Measurements from ENCODE around the gene NCKAP5. TPM values are rescaled to one million over a fixed set of nuclear protein-coding genes. Genes with fewer than 3 reads are reported as not detected.

NCKAP5 gene
- total RNA-seq, 2 donors from 2014 or later: not detected

GRCh38 chr2:132757002-132757589, 811.2 kb downstream of the NCKAP5 start:
- DNase-seq (ENCODE audit: low spot score in 2 of 2): no peak
- no peaks in the 10 kb centered on the region for H3K36me3 Mint-ChIP-seq
- ATAC-seq: no peak
- H3K27ac Mint-ChIP-seq: no peak overlapping the region
- H3K9me3 Mint-ChIP-seq: peaks cover 12 to 13% of the 10 kb centered on the region in 2 donors

- Mint-ChIP-seq H3K36me3 (no peaks in the 10 kb centered on the region), H3K27ac (no peak overlapping the region), H3K9me3 (peaks cover 13 to 17% of the 10 kb centered on the region in 2 donors)
- ATAC-seq: no peak
- DNase-seq (ENCODE audit: low spot score in 2 of 2): no peak
These were observed 813.3 kb downstream of the NCKAP5 start for GRCh38 chr2:132754867-132755472.

- DNase-seq (ENCODE audit: low spot score in 2 of 2) (no peak), ATAC-seq (no peak)
- H3K36me3 Mint-ChIP-seq: no peaks in the 10 kb centered on the region
- no peak overlapping the region for H3K27ac Mint-ChIP-seq
- H3K9me3 Mint-ChIP-seq: peaks cover 13 to 17% of the 10 kb centered on the region in 2 donors
These were observed 813.9 kb downstream of the NCKAP5 start for GRCh38 chr2:132754392-132754791.

- no peaks in the 10 kb centered on the region for H3K36me3 Mint-ChIP-seq
- peaks cover 13 to 14% of the 10 kb centered on the region in 2 donors for H3K9me3 Mint-ChIP-seq
- ATAC-seq (no peak), DNase-seq (ENCODE audit: low spot score in 2 of 2) (no peak)
- no peak overlapping the region for H3K27ac Mint-ChIP-seq
These were observed 815.6 kb downstream of the NCKAP5 start for GRCh38 chr2:132752421-132753206.

- no peak overlapping the region for H3K27ac Mint-ChIP-seq
These were observed 816.4 kb downstream of the NCKAP5 start for GRCh38 chr2:132751836-132752235.

GRCh38 chr2:132750606-132751005, 817.7 kb downstream of the NCKAP5 start:
- Mint-ChIP-seq H3K36me3 (no peaks in the 10 kb centered on the region), H3K9me3 (peaks cover 13 to 19% of the 10 kb centered on the region in 2 donors), H3K27ac (no peak overlapping the region)
- no peak for ATAC-seq
- no peak for DNase-seq (ENCODE audit: low spot score in 2 of 2)

More at GRCh38 chr2:132751836-132752235, 816.4 kb downstream of the NCKAP5 start:
- H3K9me3 Mint-ChIP-seq: peaks cover 13 to 19% of the 10 kb centered on the region in 2 donors
- H3K36me3 Mint-ChIP-seq: no peaks in the 10 kb centered on the region
- no peak for DNase-seq (ENCODE audit: low spot score in 2 of 2)
- no peak for ATAC-seq

GRCh38 chr2:132747046-132747445, 821.2 kb downstream of the NCKAP5 start:
- H3K9me3 Mint-ChIP-seq: peaks cover 10 to 16% of the 10 kb centered on the region in 2 donors
- ATAC-seq (no peak), DNase-seq (ENCODE audit: low spot score in 2 of 2) (no peak)
- H3K36me3 Mint-ChIP-seq: no peaks in the 10 kb centered on the region
- H3K27ac Mint-ChIP-seq: no peak overlapping the region

- DNase-seq (ENCODE audit: low spot score in 2 of 2) (no peak), ATAC-seq (no peak)
- Mint-ChIP-seq H3K27ac (no peak overlapping the region), H3K9me3 (peaks cover 10 to 14% of the 10 kb centered on the region in 2 donors), H3K36me3 (no peaks in the 10 kb centered on the region)
These were observed 826.5 kb downstream of the NCKAP5 start for GRCh38 chr2:132741754-132742153.

GRCh38 chr2:132740081-132740720, 828.1 kb downstream of the NCKAP5 start:
- H3K27ac Mint-ChIP-seq: no peak overlapping the region
- DNase-seq (ENCODE audit: low spot score in 2 of 2) (no peak), ATAC-seq (no peak)
- no peaks in the 10 kb centered on the region for H3K36me3 Mint-ChIP-seq
- H3K9me3 Mint-ChIP-seq: peaks cover 14 to 18% of the 10 kb centered on the region in 2 donors

GRCh38 chr2:132738223-132738622, 830.0 kb downstream of the NCKAP5 start:
- H3K9me3 Mint-ChIP-seq: peaks cover 12 to 21% of the 10 kb centered on the region in 2 donors
- ATAC-seq (no peak), DNase-seq (ENCODE audit: low spot score in 2 of 2) (no peak)
- no peaks in the 10 kb centered on the region for H3K36me3 Mint-ChIP-seq
- no peak overlapping the region for H3K27ac Mint-ChIP-seq

- ATAC-seq (no peak), DNase-seq (ENCODE audit: low spot score in 2 of 2) (no peak)
- Mint-ChIP-seq H3K36me3 (no peaks in the 10 kb centered on the region), H3K27ac (no peak overlapping the region), H3K9me3 (peaks cover 7 to 15% of the 10 kb centered on the region in 2 donors)
These were observed 832.2 kb downstream of the NCKAP5 start for GRCh38 chr2:132736059-132736458.

- ATAC-seq: no peak
- Mint-ChIP-seq H3K36me3 (no peaks in the 10 kb centered on the region), H3K27ac (no peak overlapping the region), H3K9me3 (peaks cover 7 to 14% of the 10 kb centered on the region in 2 donors)
- no peak for DNase-seq (ENCODE audit: low spot score in 2 of 2)
These were observed 833.3 kb downstream of the NCKAP5 start for GRCh38 chr2:132734961-132735360.

GRCh38 chr2:132733094-132733493, 835.2 kb downstream of the NCKAP5 start:
- Mint-ChIP-seq H3K36me3 (no peaks in the 10 kb centered on the region), H3K27ac (no peak overlapping the region), H3K9me3 (peaks cover 7 to 12% of the 10 kb centered on the region in 2 donors)
- ATAC-seq (no peak), DNase-seq (ENCODE audit: low spot score in 2 of 2) (no peak)

- Mint-ChIP-seq H3K36me3 (no peaks in the 10 kb centered on the region), H3K9me3 (peaks cover 7 to 12% of the 10 kb centered on the region in 2 donors), H3K27ac (no peak overlapping the region)
- no peak for DNase-seq (ENCODE audit: low spot score in 2 of 2)
- ATAC-seq: no peak
These were observed 835.6 kb downstream of the NCKAP5 start for GRCh38 chr2:132732694-132733093.

GRCh38 chr2:132731441-132731840, 836.8 kb downstream of the NCKAP5 start:
- peaks cover 7 to 12% of the 10 kb centered on the region in 2 donors for H3K9me3 Mint-ChIP-seq
- ATAC-seq: no peak
- no peak overlapping the region for H3K27ac Mint-ChIP-seq
- no peak for DNase-seq (ENCODE audit: low spot score in 2 of 2)
- no peaks in the 10 kb centered on the region for H3K36me3 Mint-ChIP-seq

- ATAC-seq (no peak), DNase-seq (ENCODE audit: low spot score in 2 of 2) (no peak)
- Mint-ChIP-seq H3K36me3 (no peaks in the 10 kb centered on the region), H3K9me3 (peaks cover 7 to 12% of the 10 kb centered on the region in 2 donors), H3K27ac (no peak overlapping the region)
These were observed 837.7 kb downstream of the NCKAP5 start for GRCh38 chr2:132730611-132731010.

- ATAC-seq (no peak), DNase-seq (ENCODE audit: low spot score in 2 of 2) (no peak)
- H3K9me3 Mint-ChIP-seq: peaks cover 0 to 4% of the 10 kb centered on the region in 2 donors
- H3K27ac Mint-ChIP-seq: no peak overlapping the region
- no peaks in the 10 kb centered on the region for H3K36me3 Mint-ChIP-seq
These were observed 838.7 kb downstream of the NCKAP5 start for GRCh38 chr2:132729522-132729921.
